Thymus (tissue), 14 donors: ENCODE measurements around the gene HIC1. TPM values are rescaled to one million over a fixed set of nuclear protein-coding genes. Genes with fewer than 3 reads are reported as not detected.
"Not testable (repeated sequence)": the region's sequence is repeated elsewhere in the genome, so short reads cannot be mapped to it uniquely, and the experiment has no call there.

Experiments
- DNase-seq, 9 donors: peaks; one replicate each; pipeline ENCODE4 v3.0.0-alpha.2; 2013; ENCODE audit warnings: low spot score in 9 of 9, low read depth in 6 of 9, missing footprints in 1 of 9
- H3K27ac ChIP-seq, 2 donors: one replicate each; pipeline ENCODE4 v1.5.1; 2013; ENCODE audit warnings: control low read depth in 1 of 2, low read depth in 1 of 2, low read length in 1 of 2, mild to moderate bottlenecking in 1 of 2, moderate library complexity in 1 of 2
- H3K27me3 ChIP-seq, 2 donors: one replicate each; pipeline ENCODE4 v1.5.1; 2013; ENCODE audit warnings: low read length in 1 of 2; ENCODE audit not compliant: control insufficient read depth in 2 of 2, insufficient read depth in 1 of 2
- H3K36me3 ChIP-seq, 2 donors: one replicate each; pipeline ENCODE4 v1.5.1; 2013; ENCODE audit warnings: low read length in 1 of 2, mild to moderate bottlenecking in 1 of 2, moderate library complexity in 1 of 2; ENCODE audit not compliant: control insufficient read depth in 2 of 2, insufficient read depth in 2 of 2
- H3K4me1 ChIP-seq, 2 donors: one replicate each; pipeline ENCODE4 v1.5.1; 2013; ENCODE audit warnings: low read length in 2 of 2; ENCODE audit not compliant: control insufficient read depth in 2 of 2, insufficient read depth in 2 of 2
- H3K4me3 ChIP-seq, 2 donors: one replicate each; pipeline ENCODE4 v1.5.1; 2013; ENCODE audit warnings: low read length in 2 of 2, control low read depth in 1 of 2, mild to moderate bottlenecking in 1 of 2
- H3K9me3 ChIP-seq, 2 donors: one replicate each; pipeline ENCODE4 v1.5.1; 2013; ENCODE audit warnings: low read length in 1 of 2, mild to moderate bottlenecking in 1 of 2; ENCODE audit not compliant: control insufficient read depth in 2 of 2, insufficient read depth in 1 of 2
- WGBS: extraction: QIAGEN DNeasy Blood & Tissue Kit; methylation state at CpG from one replicate; pipeline ENCODE4 v1.1.7; 2013; 5-methylcytosine and 5-hydroxymethylcytosine counted together
- long read RNA-seq, 10 donors: transcript quantifications; one replicate each; lab custom pipeline, GENCODE V29; 2026
- polyA plus RNA-seq: library from polyadenylated mRNA; stranded (reverse); fragments of 200-250 nt; gene quantifications from one replicate; pipeline ENCODE4 v1.2.3, GENCODE V29; 2013
- total RNA-seq: library from RNA; stranded (reverse); fragments of 120-200 nt; gene quantifications from one replicate; pipeline ENCODE4 v1.2.4, GENCODE V29; 2013
- donor health status: healthy.

Gene HIC1
- total RNA-seq: 11.8 TPM
- polyA plus RNA-seq: 4.2 TPM
- long read RNA-seq, donor 1: 0 reads
- long read RNA-seq, donor 2: 0 reads
- long read RNA-seq, donor 3, transcript HIC1-205 (2 exons, 1,134 nt): major isoform, 8 of 12 reads
- long read RNA-seq, donor 3, partial matches to known transcripts: 0 of 12 reads
- long read RNA-seq, donor 3, other reads (novel, unspliced or antisense): 0 of 12 reads
- long read RNA-seq, donor 4, transcript HIC1-205 (2 exons, 1,134 nt): major isoform, 6 of 16 reads
- long read RNA-seq, donor 4, partial matches to known transcripts: 8 of 16 reads
- long read RNA-seq, donor 4, other reads (novel, unspliced or antisense): 0 of 16 reads
- long read RNA-seq, donor 5, transcript HIC1-205 (2 exons, 1,134 nt): major isoform, 5 of 7 reads
- long read RNA-seq, donor 5, partial matches to known transcripts: 0 of 7 reads
- long read RNA-seq, donor 5, other reads (novel, unspliced or antisense): 0 of 7 reads
- long read RNA-seq, donor 6, transcript HIC1-205 (2 exons, 1,134 nt): major isoform, 14 of 15 reads
- long read RNA-seq, donor 6, partial matches to known transcripts: 0 of 15 reads
- long read RNA-seq, donor 6, other reads (novel, unspliced or antisense): 0 of 15 reads
- long read RNA-seq, donor 7, partial matches to known transcripts: 5 of 7 reads
- long read RNA-seq, donor 7, other reads (novel, unspliced or antisense): 0 of 7 reads
- long read RNA-seq, donor 8, transcript HIC1-205 (2 exons, 1,134 nt): major isoform, 6 of 6 reads
- long read RNA-seq, donor 8, partial matches to known transcripts: 0 of 6 reads
- long read RNA-seq, donor 8, other reads (novel, unspliced or antisense): 0 of 6 reads
- long read RNA-seq, donor 9, transcript HIC1-205 (2 exons, 1,134 nt): major isoform, 8 of 10 reads
- long read RNA-seq, donor 9, partial matches to known transcripts: 0 of 10 reads
- long read RNA-seq, donor 9, other reads (novel, unspliced or antisense): 0 of 10 reads
- long read RNA-seq, donor 10, transcript HIC1-205 (2 exons, 1,134 nt): major isoform, 10 of 12 reads
- long read RNA-seq, donor 10, partial matches to known transcripts: 0 of 12 reads
- long read RNA-seq, donor 10, other reads (novel, unspliced or antisense): 0 of 12 reads

- peaks cover 91 to 92% of the 10 kb centered on the region in 2 donors for H3K27me3 ChIP-seq
- peak within 1 kb of the TSS; percentile 68 for H3K27ac ChIP-seq
- WGBS: 3% methylated on average over 72 of the region's 72 CpGs
Measured at GRCh38 chr17:2054512-2055291, at the start of gene HIC1. Gene HIC1, plus strand, starts transcription at chr17:2055103. Its CDS starts 1,588 bp downstream, at chr17:2056691.

DNA sequence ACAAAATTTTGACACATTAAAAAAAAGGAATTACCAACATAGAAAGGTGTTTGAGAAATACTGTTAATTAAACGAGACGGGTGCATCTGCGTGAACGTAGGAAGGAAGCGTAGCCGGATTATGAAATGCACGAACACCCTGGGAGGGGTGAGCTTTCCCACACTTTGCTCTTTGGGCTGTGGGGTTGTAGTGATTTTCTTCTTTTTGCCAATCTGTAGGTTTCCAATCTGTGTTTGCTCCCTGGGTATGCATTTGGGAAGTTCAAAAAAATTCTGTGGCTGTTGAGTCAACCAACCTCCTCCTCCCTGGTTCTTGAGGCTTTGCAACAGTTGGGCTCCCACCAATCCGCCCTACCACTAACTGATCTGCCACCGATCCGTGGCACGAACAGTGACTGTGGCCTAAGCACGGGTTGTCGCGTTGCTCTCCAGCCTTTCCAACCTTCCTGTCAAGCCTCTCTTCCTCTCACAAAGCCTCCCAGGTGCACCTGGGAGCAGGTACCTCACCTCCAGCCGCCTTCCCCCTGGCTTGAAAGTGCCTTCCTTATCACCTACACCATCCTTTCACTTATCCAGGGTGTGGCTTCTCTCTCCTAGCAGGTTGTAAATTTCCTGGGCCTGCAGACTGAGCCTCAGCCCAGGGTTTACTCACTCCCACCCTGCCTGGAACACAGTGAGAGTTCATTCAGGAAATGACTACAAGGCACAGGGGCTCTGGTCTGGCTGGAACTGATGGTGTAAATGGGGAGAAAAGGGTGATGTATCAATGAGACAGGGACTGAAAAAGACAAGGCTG lies 46.4 kb upstream of the HIC1 start:
- H3K4me1 ChIP-seq: peaks cover 0 to 9% of the 10 kb centered on the region in 2 donors
- H3K27me3 ChIP-seq: peaks cover 0 to 13% of the 10 kb centered on the region in 2 donors
- no peaks in the 10 kb centered on the region for H3K36me3 ChIP-seq
- peaks cover 0 to 6% of the 10 kb centered on the region in 2 donors for H3K9me3 ChIP-seq
- H3K4me3 ChIP-seq: no peak overlapping the region
- 92% methylated on average over 15 of the region's 15 CpGs for WGBS
- DNase-seq: no peak
- no peak overlapping the region for H3K27ac ChIP-seq

More at GRCh38 chr17:2054512-2055291, at the start of gene HIC1:
- peaks cover 1 to 19% of the 10 kb centered on the region in 2 donors for H3K9me3 ChIP-seq
- H3K4me1 ChIP-seq: peaks cover 48 to 51% of the 10 kb centered on the region in 2 donors
- DNase-seq: peak in 5 of 9 donors; percentile 54 to 81 (median 70)
- peak within 1 kb of the TSS; percentile 27 to 45 for H3K4me3 ChIP-seq
- H3K36me3 ChIP-seq: peaks cover 0 to 4% of the 10 kb centered on the region in 2 donors

DNA sequence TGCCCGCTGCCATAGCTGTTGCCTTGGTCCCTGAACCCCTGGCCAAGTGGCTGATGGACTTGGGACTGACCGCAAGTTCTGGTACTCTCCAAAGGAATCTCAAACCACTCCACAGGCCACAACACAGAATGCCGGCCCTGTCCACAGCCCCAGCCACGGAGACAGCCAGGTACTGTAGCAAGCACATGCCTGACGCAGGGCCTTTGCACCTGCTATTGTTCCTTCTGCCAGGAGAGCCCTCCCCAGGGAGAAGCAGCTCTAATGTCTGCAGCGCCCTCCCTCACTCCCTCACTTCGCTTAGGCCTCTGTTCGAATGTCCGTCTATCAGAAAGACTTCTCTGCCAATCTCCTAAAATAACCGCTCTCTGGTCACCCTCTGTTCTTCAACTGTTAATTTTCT lies 45.2 kb upstream of the HIC1 start:
- peaks cover 0 to 6% of the 10 kb centered on the region in 2 donors for H3K9me3 ChIP-seq
- 96% methylated on average over 10 of the region's 10 CpGs for WGBS
- H3K4me3 ChIP-seq: no peak overlapping the region
- peaks cover 0 to 9% of the 10 kb centered on the region in 2 donors for H3K4me1 ChIP-seq
- no peaks in the 10 kb centered on the region for H3K36me3 ChIP-seq
- DNase-seq: no peak
- H3K27me3 ChIP-seq: peaks cover 0 to 13% of the 10 kb centered on the region in 2 donors
- H3K27ac ChIP-seq: no peak overlapping the region

DNA sequence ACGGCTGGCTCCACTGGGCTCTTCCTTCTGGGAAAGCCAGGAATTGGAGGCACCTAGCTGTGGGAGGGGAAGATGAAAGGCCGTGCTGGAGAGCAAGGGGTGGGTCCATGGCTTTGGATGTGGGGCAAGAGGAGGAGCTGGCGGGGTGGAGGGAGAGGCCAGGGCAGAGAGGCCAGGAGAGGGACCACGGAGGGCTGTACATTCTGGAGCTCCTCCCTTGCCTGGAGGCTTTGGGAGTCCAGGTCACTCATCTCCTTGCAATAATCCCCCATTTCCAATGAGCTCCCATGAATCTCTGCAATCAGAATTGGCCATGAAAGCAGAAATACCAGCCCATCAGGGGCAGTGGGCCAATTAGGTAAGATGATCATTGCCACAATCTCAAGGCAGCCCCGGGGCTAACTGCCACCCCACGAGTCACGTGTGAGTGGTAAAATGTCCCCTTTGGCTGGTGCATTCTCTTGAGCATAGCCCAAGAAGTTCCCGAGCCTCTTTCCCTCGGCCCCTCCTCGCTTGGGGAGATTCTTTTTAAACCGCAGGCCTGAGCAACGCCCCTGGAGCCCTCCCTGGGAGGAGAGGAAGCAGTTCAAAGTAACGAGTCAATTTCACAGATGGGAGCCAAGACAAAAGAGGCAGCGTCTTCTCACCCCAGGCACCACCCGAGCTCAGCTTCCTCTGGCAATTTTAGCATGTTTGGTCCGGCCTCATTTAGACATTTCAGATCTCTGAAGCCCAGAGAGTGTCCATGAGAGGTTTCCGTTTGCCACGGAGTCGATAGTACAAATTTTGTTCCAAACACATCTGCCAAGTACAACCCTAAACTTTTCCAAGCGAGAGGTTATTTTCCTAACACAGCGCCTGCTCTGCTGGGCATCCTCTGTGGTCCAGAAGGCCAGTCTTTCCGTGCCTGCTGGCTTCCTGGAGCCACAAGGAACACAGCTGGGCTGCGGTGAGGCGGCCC lies 43.2 kb upstream of the HIC1 start:
- peak overlapping the region in 1 of 2 donors; percentile 52 for H3K27ac ChIP-seq
- peaks cover 0 to 9% of the 10 kb centered on the region in 2 donors for H3K4me1 ChIP-seq
- 59% methylated on average over 24 of the region's 24 CpGs for WGBS
- no peaks in the 10 kb centered on the region for H3K36me3 ChIP-seq
- no peak for DNase-seq
- peaks cover 0 to 6% of the 10 kb centered on the region in 2 donors for H3K9me3 ChIP-seq
- H3K27me3 ChIP-seq: peaks cover 0 to 18% of the 10 kb centered on the region in 2 donors
- H3K4me3 ChIP-seq: no peak overlapping the region

DNA sequence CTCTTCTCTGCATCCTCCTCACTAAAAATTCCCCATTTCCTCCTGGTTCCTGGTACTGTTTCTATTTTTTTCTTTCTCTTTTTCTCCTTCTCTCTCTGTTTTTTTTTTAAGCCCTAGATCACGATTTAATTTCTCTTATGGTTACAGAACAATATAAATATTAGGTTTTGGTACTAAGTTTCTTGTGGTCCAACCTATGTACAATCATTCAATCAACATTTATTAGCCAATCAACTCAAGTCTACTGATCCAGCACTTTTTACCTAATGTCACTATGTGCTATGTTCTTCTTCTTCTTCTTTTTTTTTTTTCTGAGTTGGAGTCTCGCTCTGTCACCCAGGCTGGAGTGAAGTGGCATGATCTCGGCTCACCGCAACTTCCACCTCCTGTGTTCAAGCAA lies 42.4 kb upstream of the HIC1 start:
- WGBS: 96% methylated on average over 4 of the region's 4 CpGs
- Histone ChIP-seq H3K4me1 (peaks cover 0 to 9% of the 10 kb centered on the region in 2 donors), H3K9me3 (peaks cover 0 to 6% of the 10 kb centered on the region in 2 donors), H3K4me3 (no peak overlapping the region), H3K36me3 (no peaks in the 10 kb centered on the region), H3K27me3 (peaks cover 0 to 23% of the 10 kb centered on the region in 2 donors), H3K27ac (no peak overlapping the region)
- no peak for DNase-seq

GRCh38 chr17:2013220-2013993 lies 41.5 kb upstream of the HIC1 start:
- H3K36me3 ChIP-seq, H3K4me3 ChIP-seq, DNase-seq, H3K27ac ChIP-seq, H3K9me3 ChIP-seq, H3K4me1 ChIP-seq: not testable (repeated sequence)
- 96% methylated on average over 6 of the region's 6 CpGs for WGBS
- peaks cover 0 to 32% of the 10 kb centered on the region in 2 donors for H3K27me3 ChIP-seq

GRCh38 chr17:2013994-2014317 lies 40.9 kb upstream of the HIC1 start:
- Histone ChIP-seq H3K27ac (no peak overlapping the region), H3K27me3 (peaks cover 0 to 38% of the 10 kb centered on the region in 2 donors), H3K4me3 (no peak overlapping the region), H3K9me3 (peaks cover 0 to 6% of the 10 kb centered on the region in 2 donors), H3K36me3 (no peaks in the 10 kb centered on the region), H3K4me1 (peaks cover 0 to 9% of the 10 kb centered on the region in 2 donors)
- WGBS: 94% methylated on average over 1 of the region's 1 CpG
- DNase-seq: no peak
